8988T (cell line): ENCODE measurements around the gene ME3.

Experiments
- DNase-seq: peaks from one replicate; pipeline ENCODE4 v3.0.0; 2011

The ME3 gene

GRCh38 chr11:86692317-86692716, 19.9 kb upstream of the ME3 start:
- DNase-seq = no peak

GRCh38 chr11:86688398-86689179, 16.2 kb upstream of the ME3 start:
- DNase-seq = no peak

GRCh38 chr11:86687185-86687778, 14.9 kb upstream of the ME3 start:
- DNase-seq = no peak

GRCh38 chr11:86686531-86686930, 14.1 kb upstream of the ME3 start:
- no peak for DNase-seq

- DNase-seq = no peak
These were observed 9.0 kb upstream of the ME3 start for GRCh38 chr11:86681483-86681756.

- DNase-seq = no peak
These were observed 8.5 kb upstream of the ME3 start for GRCh38 chr11:86680716-86681482.

GRCh38 chr11:86678823-86679222, 6.4 kb upstream of the ME3 start:
- no peak for DNase-seq

- DNase-seq = no peak
These were observed 5.9 kb upstream of the ME3 start for GRCh38 chr11:86678296-86678695.

GRCh38 chr11:86676533-86677154, 4.2 kb upstream of the ME3 start:
- DNase-seq = peak; percentile 37

- no peak for DNase-seq
These were observed 3.6 kb upstream of the ME3 start for GRCh38 chr11:86676010-86676409.

GRCh38 chr11:86675017-86675416, 2.6 kb upstream of the ME3 start:
- no peak for DNase-seq

- DNase-seq = no peak
These were observed 1.7 kb upstream of the ME3 start for GRCh38 chr11:86673872-86674750.

GRCh38 chr11:86673055-86673843, 833 bp upstream of the ME3 start:
- no peak for DNase-seq

- no peak for DNase-seq
These were observed 847 bp downstream of the ME3 start for GRCh38 chr11:86671531-86672006.

GRCh38 chr11:86670911-86671310, 1.5 kb downstream of the ME3 start:
- DNase-seq = no peak

GRCh38 chr11:86670181-86670580, 2.2 kb downstream of the ME3 start:
- DNase-seq = no peak

- no peak for DNase-seq
These were observed 3.0 kb downstream of the ME3 start for GRCh38 chr11:86669424-86669823.

GRCh38 chr11:86668929-86669328, 3.5 kb downstream of the ME3 start:
- DNase-seq = no peak

- no peak for DNase-seq
These were observed 6.2 kb downstream of the ME3 start for GRCh38 chr11:86666193-86666592.

GRCh38 chr11:86664930-86665329, 7.5 kb downstream of the ME3 start:
- no peak for DNase-seq

- DNase-seq = no peak
These were observed 8.7 kb downstream of the ME3 start for GRCh38 chr11:86663761-86664160.

- no peak for DNase-seq
These were observed 9.1 kb downstream of the ME3 start for GRCh38 chr11:86663291-86663690.
